GM19395 (cell line): ENCODE results near the gene NAE1.
"Not testable (repeated sequence)": the region's sequence is repeated elsewhere in the genome, so short reads cannot be mapped to it uniquely, and the experiment has no call there.

Experiments used
- ATAC-seq: cut with Tn5 transposase; IDR thresholded peaks from one replicate; pipeline ENCODE4 v1.9.1; 2021; ENCODE audit warnings: mild to moderate bottlenecking, moderate library complexity; ENCODE audit not compliant: unreplicated experiment

NAE1 gene

DNA sequence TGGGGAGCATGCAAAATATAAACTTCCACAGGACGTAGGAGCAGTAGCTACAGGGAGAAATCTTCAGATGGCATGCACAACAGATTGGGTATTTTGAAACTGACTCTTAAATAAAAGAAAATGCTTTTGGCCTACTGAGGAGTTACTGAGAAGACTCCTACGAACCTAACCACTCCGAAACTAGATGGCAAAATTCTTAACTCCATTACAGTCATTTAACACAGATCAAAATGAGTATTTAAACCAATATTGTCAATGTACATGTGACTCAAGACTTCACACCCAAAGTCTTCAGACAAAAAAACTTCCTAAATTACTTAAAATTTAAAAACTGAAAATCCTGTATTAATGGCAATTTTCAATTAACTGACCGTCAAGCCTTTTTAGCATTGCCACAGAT lies 21.0 kb downstream of the NAE1 start:
- no peak for ATAC-seq

DNA sequence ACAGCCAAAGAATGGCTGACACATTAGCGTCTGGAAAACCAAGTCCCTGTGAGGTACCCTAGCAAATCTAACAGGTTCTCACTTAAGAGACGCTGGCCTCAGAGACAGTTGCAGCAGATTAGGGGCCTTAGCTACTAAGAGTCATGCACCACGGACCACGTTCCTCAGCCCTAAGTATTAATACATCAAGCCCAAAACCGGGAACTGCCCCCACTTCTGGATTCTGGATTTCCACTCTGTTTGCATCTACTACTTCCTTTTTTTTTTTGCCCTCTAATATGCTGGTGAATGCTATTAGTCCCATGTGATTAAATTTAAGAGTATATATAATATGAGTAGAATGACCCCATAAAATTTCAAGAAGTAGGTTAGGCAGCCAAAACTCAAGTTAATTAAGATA lies 28.6 kb downstream of the NAE1 start:
- no peak for ATAC-seq

DNA sequence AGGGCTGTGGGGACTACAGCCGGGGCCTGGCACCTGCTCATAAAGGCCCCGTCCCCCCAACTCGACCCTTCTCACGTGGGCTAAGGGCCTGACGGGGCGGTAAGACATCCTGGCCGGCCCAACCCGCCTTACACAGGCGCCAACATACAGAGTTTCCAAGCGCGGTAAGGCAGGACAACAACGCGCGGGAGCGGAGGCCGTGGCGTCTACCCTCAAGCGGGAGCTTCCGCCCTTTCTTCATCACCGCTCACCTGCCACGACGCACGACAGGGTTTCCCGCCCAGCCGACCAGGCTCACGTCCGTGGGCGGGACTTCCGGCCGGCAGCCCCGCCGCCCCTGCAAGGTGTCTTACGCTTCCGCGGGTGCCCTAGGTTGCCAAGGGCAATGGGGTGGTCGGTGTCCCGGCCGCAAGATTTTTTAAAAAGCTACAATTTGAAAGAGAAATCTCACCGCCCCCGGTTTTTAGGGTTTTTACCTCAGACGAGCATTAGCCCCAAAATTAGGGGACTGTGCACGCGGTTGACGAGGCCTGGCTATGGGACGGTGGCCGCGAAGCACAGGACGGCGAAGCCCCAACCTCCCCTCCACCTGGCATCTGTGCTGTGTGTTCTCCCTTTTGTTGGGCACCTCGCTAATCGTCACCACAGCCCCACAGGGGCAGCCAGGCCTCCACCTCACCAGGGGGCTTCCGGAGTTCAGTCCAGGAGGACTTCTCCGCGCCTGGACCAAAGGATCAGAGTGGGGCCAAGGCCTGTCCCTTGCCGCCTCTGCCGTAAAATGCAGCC lies 29.3 kb downstream of the NAE1 start, which contains the start of gene TERB1:
TERB1 (minus strand) TSS at position 265 of the 786 bp plus-strand sequence. CDS start 4,786 bp downstream, outside the sequence.
- ATAC-seq = no peak

DNA sequence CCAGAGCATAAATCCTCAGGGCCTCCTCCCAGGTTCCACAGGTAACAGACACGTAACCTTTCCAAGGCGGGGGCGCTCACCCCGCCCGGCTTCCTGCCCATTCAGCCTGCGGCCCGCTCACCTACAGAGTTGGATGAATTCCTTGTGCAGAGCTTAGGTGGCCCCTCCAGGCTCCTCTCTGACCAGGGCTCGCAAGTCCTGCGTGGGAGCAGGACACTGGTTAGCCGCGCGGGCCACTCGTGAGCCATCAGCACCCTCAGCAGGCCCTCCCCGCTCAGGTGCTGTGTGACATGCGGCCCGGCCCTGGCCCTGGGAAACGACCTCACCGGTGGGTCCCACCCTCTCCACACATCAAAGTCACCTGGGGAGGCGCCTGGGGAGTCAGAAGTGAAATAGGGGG lies 29.9 kb downstream of the NAE1 start:
- ATAC-seq = no peak

DNA sequence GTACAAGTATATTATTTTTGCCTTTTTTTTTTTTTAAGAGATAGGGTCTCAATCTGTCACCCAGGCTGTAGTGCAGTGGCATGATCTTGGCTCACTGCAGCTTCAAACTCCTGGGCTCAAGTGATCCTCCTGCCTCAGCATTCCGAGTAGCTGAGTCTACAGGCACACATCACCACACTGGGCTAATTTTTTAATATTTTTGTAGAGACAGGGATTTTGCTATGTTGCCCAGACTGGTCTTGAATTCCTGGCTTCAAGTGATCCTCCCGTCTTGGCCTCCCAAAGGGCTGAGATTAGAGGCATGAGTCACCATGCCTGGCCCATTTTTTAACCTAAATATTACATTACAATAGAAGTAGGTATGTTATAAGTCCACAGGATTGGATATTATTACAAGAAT lies 32.6 kb downstream of the NAE1 start:
- no peak for ATAC-seq

DNA sequence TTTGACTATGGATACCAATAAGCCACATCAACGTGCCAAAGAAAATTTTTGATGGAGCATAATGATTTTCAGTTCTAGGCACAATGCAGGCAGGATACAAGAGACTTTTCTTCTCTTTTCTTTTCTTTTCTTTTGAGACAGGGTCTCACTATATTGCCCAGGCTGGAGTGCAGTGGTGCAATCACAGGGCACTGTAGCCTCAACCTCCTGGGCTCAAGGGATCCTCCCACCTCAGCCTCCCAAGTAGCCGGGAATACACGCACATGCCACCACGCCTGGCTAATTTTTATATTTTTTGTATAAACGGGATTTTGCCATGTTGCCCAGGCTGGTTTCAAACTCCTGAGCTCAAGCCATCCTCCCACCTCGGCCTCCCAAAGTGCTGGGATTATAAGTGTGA lies 36.8 kb downstream of the NAE1 start:
- ATAC-seq = not testable (repeated sequence)

DNA sequence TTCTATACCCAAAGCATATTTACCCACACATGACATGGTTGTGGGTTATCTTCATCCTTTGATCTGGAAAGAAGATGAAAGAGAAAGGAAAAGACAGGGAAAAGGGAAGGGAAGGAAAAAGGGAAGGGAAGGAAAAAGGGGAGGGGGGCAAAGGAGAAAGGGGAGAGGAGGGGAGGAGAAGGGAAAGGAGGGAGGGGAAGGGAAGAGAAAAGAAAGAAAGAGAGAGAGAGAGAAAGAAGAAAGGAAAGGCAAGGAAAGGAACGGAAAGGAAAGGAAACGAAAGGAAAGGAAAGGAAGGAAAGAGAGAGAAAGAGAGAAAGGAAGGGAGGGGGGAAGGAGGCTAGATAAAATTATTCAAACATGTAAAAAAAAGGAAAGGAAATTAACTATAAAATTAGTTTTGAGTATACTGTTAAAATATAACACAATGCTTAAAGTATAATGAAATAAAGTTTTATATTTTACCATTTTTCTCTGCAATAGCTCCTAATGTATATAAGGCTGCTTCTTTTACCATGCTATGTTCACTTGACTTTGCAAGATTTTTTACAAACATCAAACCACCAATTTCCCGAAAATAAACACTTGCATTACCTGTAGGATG lies 40.5 kb downstream of the NAE1 start:
- ATAC-seq = no peak

DNA sequence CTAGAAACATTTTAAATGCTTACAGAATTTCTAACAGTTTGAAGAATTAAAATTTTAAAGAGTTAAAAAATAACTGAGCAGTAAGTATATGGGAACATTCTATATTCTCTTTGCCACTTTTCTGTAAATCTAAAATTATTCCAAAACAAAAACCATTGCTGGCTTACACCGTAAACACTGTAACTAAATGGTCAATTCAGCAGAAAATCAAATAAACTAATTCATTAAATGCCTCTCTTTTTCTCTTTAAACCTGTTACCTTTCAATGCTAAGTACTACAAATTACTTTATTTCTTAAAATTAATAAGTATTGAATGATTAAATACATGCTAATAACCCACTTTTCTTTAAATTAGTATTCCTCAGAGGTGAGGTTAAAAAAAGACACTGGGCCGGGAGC lies 43.3 kb downstream of the NAE1 start:
- no peak for ATAC-seq

DNA sequence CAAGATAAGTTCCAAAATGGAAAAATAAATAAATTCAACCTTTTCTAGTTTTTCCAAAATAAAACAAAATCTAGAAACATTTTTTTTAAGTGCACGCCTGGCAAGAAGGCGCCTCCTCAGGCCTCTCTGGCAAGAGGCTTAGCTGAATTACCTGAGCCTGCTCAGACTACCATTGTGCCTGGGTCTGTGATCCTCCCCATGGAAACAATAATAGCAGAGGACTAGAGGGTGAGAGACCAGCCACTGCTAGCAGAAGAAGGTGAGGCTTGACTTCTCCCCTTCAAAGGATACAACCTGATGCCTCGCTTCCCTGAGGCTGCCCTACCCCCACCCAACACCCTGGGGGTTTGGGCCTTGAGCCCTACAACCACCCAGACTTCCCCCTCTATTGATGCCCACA lies 44.2 kb downstream of the NAE1 start:
- ATAC-seq = no peak

DNA sequence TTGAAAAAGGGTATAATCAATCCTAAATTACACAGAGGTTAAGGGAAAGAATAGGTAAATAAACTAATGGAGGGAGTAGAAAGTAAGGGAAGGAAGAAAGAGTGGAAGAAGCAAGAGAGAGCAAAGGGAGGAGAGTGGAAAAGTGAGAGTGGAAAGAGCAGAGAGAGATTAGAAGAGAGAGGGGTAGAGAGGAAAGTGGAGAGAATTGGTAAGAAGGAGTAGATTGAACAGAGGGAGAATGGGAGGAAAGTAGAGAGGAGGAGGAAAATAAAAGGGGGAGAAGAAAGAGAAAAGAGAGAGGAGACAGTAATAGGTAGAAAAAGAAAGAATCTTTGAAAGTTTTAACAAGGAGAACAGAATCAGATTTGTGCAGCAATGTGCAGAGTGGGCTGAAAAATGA lies 54.3 kb downstream of the NAE1 start:
- ATAC-seq = no peak

DNA sequence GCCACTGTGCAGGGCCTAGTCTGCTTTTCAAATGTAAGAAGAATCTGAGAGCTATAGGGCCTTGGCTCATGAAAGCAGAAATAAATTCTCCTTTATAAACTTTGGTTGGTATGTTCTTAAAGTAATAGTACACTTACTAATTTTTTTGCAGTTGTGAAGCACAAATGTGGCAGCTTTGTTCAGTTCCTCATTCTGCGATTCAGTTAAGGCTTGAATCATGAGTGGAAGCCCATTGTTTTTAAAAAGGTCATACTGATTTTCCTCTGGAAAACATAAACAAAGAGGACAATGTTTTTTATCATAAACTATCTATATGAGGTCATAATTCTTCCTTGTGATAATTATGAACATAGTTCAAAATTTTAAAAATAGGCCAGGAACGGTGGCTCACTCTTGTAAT lies 55.8 kb downstream of the NAE1 start:
- ATAC-seq = no peak

DNA sequence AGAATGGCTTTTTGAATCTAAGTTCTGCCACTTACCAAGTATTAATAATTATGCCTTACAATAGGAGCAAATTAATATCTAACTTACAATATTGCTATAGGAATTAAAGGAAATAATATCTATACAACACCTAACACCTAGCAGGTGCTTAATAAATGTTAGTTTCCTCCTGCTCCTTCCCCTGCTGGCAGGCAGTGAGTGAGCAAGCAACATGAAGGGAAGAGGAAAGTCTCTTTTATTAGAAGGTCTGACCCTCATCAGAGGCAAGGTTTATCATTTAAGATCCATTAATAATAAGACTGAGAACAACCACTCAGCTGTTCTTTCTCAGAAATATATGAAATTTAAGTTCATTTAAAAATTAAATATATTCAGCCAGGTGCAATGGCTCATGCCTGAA lies 72.7 kb downstream of the NAE1 start:
- ATAC-seq = no peak

DNA sequence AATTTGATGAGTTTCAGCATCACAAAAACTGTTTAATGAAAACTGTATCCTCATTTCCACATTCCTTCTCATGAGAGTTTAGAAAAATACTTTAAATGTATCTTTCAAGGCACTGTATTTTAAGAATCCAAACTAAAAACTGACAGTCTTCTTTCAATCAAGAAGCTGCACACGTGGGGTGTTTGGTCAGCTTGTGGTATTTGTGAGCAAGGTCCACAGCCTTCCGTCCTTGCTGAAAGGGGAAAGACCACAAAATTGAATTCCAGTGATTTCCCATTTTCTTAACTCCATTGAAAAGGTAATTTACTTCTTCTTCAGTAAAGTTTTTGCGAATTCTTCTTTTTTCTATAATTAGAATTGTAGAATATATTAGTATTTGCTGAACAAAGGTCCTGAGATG lies 76.0 kb downstream of the NAE1 start:
- no peak for ATAC-seq

DNA sequence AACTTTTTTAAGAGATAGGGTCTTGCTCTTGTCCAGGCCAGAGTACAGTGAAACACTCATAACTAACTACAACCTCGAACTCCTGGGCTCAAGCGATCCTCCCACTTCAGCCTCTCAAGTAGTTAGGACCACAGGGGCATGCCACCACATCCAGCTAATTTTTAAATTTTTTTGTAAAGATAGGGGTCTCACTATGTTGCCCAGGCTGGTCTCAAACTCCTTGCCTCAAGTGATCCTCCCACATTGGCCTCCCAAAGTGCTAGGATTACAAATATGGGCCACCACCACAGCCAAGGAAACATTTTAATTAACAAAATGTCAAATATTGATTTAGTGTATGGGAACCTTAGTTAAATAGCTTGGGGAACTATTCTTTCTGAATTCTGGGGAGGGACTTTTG lies 76.6 kb downstream of the NAE1 start:
- no peak for ATAC-seq

DNA sequence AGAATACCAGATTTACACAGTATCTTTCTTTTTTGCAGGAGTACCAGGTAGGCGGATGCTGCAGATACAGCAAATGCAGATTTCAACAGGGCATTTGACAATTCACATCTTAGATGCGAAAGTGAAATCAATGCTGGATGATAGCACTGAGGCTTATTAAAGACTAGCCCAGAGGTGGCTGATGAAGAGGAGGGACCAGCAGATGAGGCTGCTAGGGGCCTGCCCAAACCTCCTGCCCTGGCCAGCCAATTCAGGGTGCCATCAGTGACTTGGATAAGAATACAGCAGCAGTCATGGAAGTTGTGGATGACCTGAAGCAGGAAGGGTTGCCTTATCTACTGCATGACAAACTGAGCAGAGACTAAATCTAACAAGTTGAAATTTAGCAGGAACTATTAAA lies 77.8 kb downstream of the NAE1 start:
- no peak for ATAC-seq
